KMS-11 (cell line): ENCODE data around the gene NR4A1.

Experiments
- H2AFZ ChIP-seq: fragments of 200-600 bp; sonication (generic); 2 replicates; pipeline ENCODE4 v1.6.1; 2016; ENCODE audit warnings: antibody characterized with exemption, mixed run types, low read depth
- H3K27ac ChIP-seq: fragments of 200-600 bp; sonication (generic); 2 replicates; pipeline ENCODE4 v1.6.1; 2016; ENCODE audit warnings: mild to moderate bottlenecking, mixed run types
- H3K27me3 ChIP-seq: fragments of 200-600 bp; sonication (generic); 2 replicates; pipeline ENCODE4 v1.6.1; 2017; ENCODE audit warnings: mild to moderate bottlenecking, low read depth, mixed run types, moderate library complexity; ENCODE audit not compliant: insufficient read depth
- H3K36me3 ChIP-seq: fragments of 200-600 bp; sonication (generic); 2 replicates; pipeline ENCODE4 v1.6.1; 2017; ENCODE audit warnings: mild to moderate bottlenecking, mixed run types; ENCODE audit not compliant: insufficient read depth
- H3K4me1 ChIP-seq: fragments of 200-600 bp; sonication (generic); 2 replicates; pipeline ENCODE4 v1.6.1; 2016; ENCODE audit warnings: mild to moderate bottlenecking, low read depth, mixed run types; ENCODE audit not compliant: poor library complexity, severe bottlenecking
- H3K4me2 ChIP-seq: fragments of 200-600 bp; sonication (generic); 2 replicates; pipeline ENCODE4 v1.7.0; 2016; ENCODE audit warnings: mild to moderate bottlenecking, mixed run types
- H3K4me3 ChIP-seq: fragments of 200-600 bp; sonication (generic); IDR thresholded peaks from 2 replicates; pipeline ENCODE4 v1.6.1; 2017; ENCODE audit warnings: low read depth, low read length, mixed read lengths; ENCODE audit not compliant: insufficient read depth
- H3K79me2 ChIP-seq: fragments of 200-600 bp; sonication (generic); 2 replicates; pipeline ENCODE4 v1.6.1; 2016; ENCODE audit warnings: low read depth, mixed run types; ENCODE audit not compliant: insufficient read depth
- H3K9ac ChIP-seq: fragments of 200-600 bp; sonication (generic); 2 replicates; pipeline ENCODE4 v1.6.1; 2016; ENCODE audit warnings: mild to moderate bottlenecking, mixed run types
- H4K20me1 ChIP-seq: fragments of 200-600 bp; sonication (generic); 2 replicates; pipeline ENCODE4 v1.6.1; 2016; ENCODE audit warnings: mild to moderate bottlenecking, mixed run types; ENCODE audit not compliant: insufficient read depth
- CTCF ChIP-seq: fragments of 200-600 bp; sonication (generic); conservative IDR thresholded peaks from 2 replicates; pipeline ENCODE4 v1.6.1; 2017; ENCODE audit warnings: low read depth, mild to moderate bottlenecking, antibody characterized with exemption, low read length, moderate library complexity, mixed read lengths

Gene NR4A1

GRCh38 chr12:52050758-52051541 is at the start of gene NR4A1:
TSS of gene NR4A1 (plus strand) at chr12:52051442. CDS start at chr12:52054329, 2,887 bp downstream.
- Histone ChIP-seq H3K4me1 (peaks cover 21% of the 10 kb centered on the region), H4K20me1 (no peaks in the 10 kb centered on the region), H3K9ac (peak within 1 kb of the TSS; percentile 98), H3K4me2 (peak within 1 kb of the TSS; percentile 86), H3K79me2 (no peaks in the 10 kb centered on the region), H3K36me3 (no peaks in the 10 kb centered on the region), H3K4me3 (no peak within 1 kb of the TSS), H2AFZ (peak within 1 kb of the TSS; percentile 94), H3K27me3 (no peaks in the 10 kb centered on the region), H3K27ac (peak within 1 kb of the TSS; percentile 70)
- no peak for TF ChIP-seq CTCF

- H3K4me1 ChIP-seq: no peaks in the 10 kb centered on the region
- H3K27me3 ChIP-seq: peaks cover 31% of the 10 kb centered on the region
- no peak overlapping the region for H3K27ac ChIP-seq
- no peak overlapping the region for H3K4me3 ChIP-seq
- no peak for TF ChIP-seq CTCF
- no peaks in the 10 kb centered on the region for H3K36me3 ChIP-seq
- no peaks in the 10 kb centered on the region for H3K79me2 ChIP-seq
- H4K20me1 ChIP-seq: no peaks in the 10 kb centered on the region
- H3K4me2 ChIP-seq: no peak overlapping the region
- no peak overlapping the region for H2AFZ ChIP-seq
- no peak overlapping the region for H3K9ac ChIP-seq
These were observed 48.2 kb upstream of the NR4A1 start for GRCh38 chr12:52003016-52003550.

- Histone ChIP-seq H3K36me3 (no peaks in the 10 kb centered on the region), H3K27ac (no peak overlapping the region), H3K27me3 (peaks cover 36% of the 10 kb centered on the region), H3K4me2 (no peak overlapping the region), H3K9ac (no peak overlapping the region), H4K20me1 (no peaks in the 10 kb centered on the region), H2AFZ (no peak overlapping the region), H3K4me1 (no peaks in the 10 kb centered on the region), H3K4me3 (no peak overlapping the region), H3K79me2 (no peaks in the 10 kb centered on the region)
- TF ChIP-seq CTCF: no peak
These were observed 47.7 kb upstream of the NR4A1 start for GRCh38 chr12:52003591-52003990.

GRCh38 chr12:52004042-52004648 is 47.1 kb upstream of the NR4A1 start:
- peak; percentile 62 for TF ChIP-seq CTCF
- Histone ChIP-seq H3K9ac (no peak overlapping the region), H3K4me1 (no peaks in the 10 kb centered on the region), H3K4me2 (no peak overlapping the region), H3K27ac (no peak overlapping the region), H3K27me3 (peaks cover 36% of the 10 kb centered on the region), H3K79me2 (no peaks in the 10 kb centered on the region), H4K20me1 (no peaks in the 10 kb centered on the region), H3K36me3 (no peaks in the 10 kb centered on the region), H2AFZ (no peak overlapping the region), H3K4me3 (no peak overlapping the region)
